Naive thymus-derived CD4-positive, alpha-beta T cell (primary cell): ENCODE results near the gene SCAPER. TPM values are rescaled to one million over a fixed set of nuclear protein-coding genes. Genes with fewer than 3 reads are reported as not detected.

ENCODE experiments used
- ATAC-seq: fragments of 150-1000 bp; cut with Tn5 transposase; 2 replicates; pipeline ENCODE4 v1.10.0; 2021; ENCODE audit warnings: mild to moderate bottlenecking, moderate library complexity
- CTCF ChIA-PET: fragments of 350-600 bp; sonication (Branson Sonifier 250); formaldehyde crosslinking; loops from one replicate; lab custom pipeline; 2021; ENCODE audit warnings: antibody characterized with exemption; lab: Charles Lee
- POLR2A ChIA-PET: fragments of 350-600 bp; sonication (Branson Sonifier 250); formaldehyde crosslinking; loops from one replicate; lab custom pipeline; 2021; ENCODE audit warnings: antibody characterized with exemption, inconsistent platforms; lab: Charles Lee
- DNase-seq, 9 donors: peaks; one replicate each; pipeline versions ENCODE4 v3.0.0 to v3.0.0-alpha.2; 2020 to 2022; ENCODE audit warnings: mixed read lengths in 1 of 9
- H3K27ac ChIP-seq: one replicate; pipeline ENCODE4 v1.7.0; 2013; ENCODE audit warnings: mild to moderate bottlenecking, low read depth, low read length, moderate library complexity
- H3K27me3 ChIP-seq, 2 donors: one replicate each; pipeline ENCODE4 v1.7.0; 2013; ENCODE audit warnings: low read length in 2 of 2, mild to moderate bottlenecking in 2 of 2, moderate library complexity in 2 of 2; ENCODE audit not compliant: control insufficient read depth in 2 of 2, insufficient read depth in 2 of 2
- H3K36me3 ChIP-seq, 3 experiments: 1 replicate in 2 of 3; 2 replicates in 1 of 3; pipeline ENCODE4 v1.7.0; 2013; ENCODE audit warnings: low read length in 3 of 3, mild to moderate bottlenecking in 3 of 3, moderate library complexity in 1 of 3; ENCODE audit not compliant: insufficient read depth in 3 of 3, control insufficient read depth in 2 of 3
- H3K4me1 ChIP-seq, 2 donors: one replicate each; pipeline ENCODE4 v1.7.0; 2013; ENCODE audit warnings: low read length in 2 of 2, mild to moderate bottlenecking in 2 of 2, moderate library complexity in 1 of 2; ENCODE audit not compliant: control insufficient read depth in 2 of 2, insufficient read depth in 2 of 2
- H3K4me3 ChIP-seq: 2 replicates; pipeline ENCODE4 v1.7.0; 2013; ENCODE audit warnings: mild to moderate bottlenecking, low read length
- H3K9me3 ChIP-seq, 3 experiments: 1 replicate in 2 of 3; 2 replicates in 1 of 3; pipeline ENCODE4 v1.7.0; 2013; ENCODE audit warnings: low read length in 3 of 3; ENCODE audit not compliant: control insufficient read depth in 2 of 3
- H3K27ac Mint-ChIP-seq, 9 donors: one replicate each; pipeline ENCODE4 v1.8.0; 2020 to 2022; ENCODE audit warnings: mixed read lengths in 9 of 9, mild to moderate bottlenecking in 8 of 9, moderate library complexity in 5 of 9, inconsistent platforms in 2 of 9
- H3K27me3 Mint-ChIP-seq, 5 donors: one replicate each; pipeline ENCODE4 v1.8.0; 2021 to 2022; ENCODE audit warnings: mixed read lengths in 5 of 5, mild to moderate bottlenecking in 1 of 5
- H3K36me3 Mint-ChIP-seq, 5 donors: one replicate each; pipeline ENCODE4 v1.8.0; 2020 to 2022; ENCODE audit warnings: mixed read lengths in 5 of 5, mild to moderate bottlenecking in 3 of 5, inconsistent platforms in 1 of 5
- H3K4me1 Mint-ChIP-seq, 7 donors: one replicate each; pipeline ENCODE4 v1.8.0; 2020 to 2022; ENCODE audit warnings: mixed read lengths in 7 of 7, mild to moderate bottlenecking in 3 of 7, inconsistent platforms in 1 of 7
- H3K4me3 Mint-ChIP-seq, 10 donors: one replicate each; pipeline ENCODE4 v1.8.0; 2020 to 2022; ENCODE audit warnings: mild to moderate bottlenecking in 10 of 10, mixed read lengths in 10 of 10, moderate library complexity in 6 of 10, inconsistent platforms in 2 of 10
- H3K9me3 Mint-ChIP-seq, 11 donors: one replicate each; pipeline ENCODE4 v1.8.0; 2020 to 2022; ENCODE audit warnings: mixed read lengths in 11 of 11, mild to moderate bottlenecking in 4 of 11, inconsistent platforms in 1 of 11, moderate library complexity in 1 of 11
- intact Hi-C, 2 donors: fragments of 100-400 bp; cut with micrococcal nuclease; formaldehyde crosslinking; loops; one replicate each; pipeline ENCODE4 v1.15.1; 2023
- polyA plus RNA-seq, 2 donors: library from polyadenylated mRNA; unstranded; fragments of 300-500 nt; fragmentation: Illumina TruSeq; gene quantifications; one replicate each; pipeline ENCODE4 v1.2.3, GENCODE V29; 2021
- total RNA-seq, 6 experiments: library from RNA in 5 of 6; stranded (reverse) in 5 of 6; gene quantifications; 1 replicate in 5 of 6; 2 replicates in 1 of 6; pipeline ENCODE4 v1.2.3 and lab custom pipeline; 2021 to 2026

SCAPER gene
- total and polyA plus RNA-seq, 7 experiments from 2014 or later = 22.6 to 56.9 (median 48.8) TPM

GRCh38 chr15:76945494-76946093 lies 40.5 kb upstream of the SCAPER start:
- peaks cover 12 to 54% (median 33%) of the 10 kb centered on the region in 5 donors for H3K36me3 Mint-ChIP-seq
- peaks cover 0 to 3% (median 0%) of the 10 kb centered on the region in 11 donors for H3K9me3 Mint-ChIP-seq
- Histone ChIP-seq H3K36me3 (peaks cover 3 to 17% (median 8%) of the 10 kb centered on the region in 3 experiments), H3K27ac (no peak overlapping the region), H3K4me1 (no peaks in the 10 kb centered on the region), H3K27me3 (no peaks in the 10 kb centered on the region), H3K9me3 (no peaks in the 10 kb centered on the region), H3K4me3 (no peak overlapping the region)
- H3K4me1 Mint-ChIP-seq = peaks cover 3 to 17% (median 10%) of the 10 kb centered on the region in 7 donors
- H3K27me3 Mint-ChIP-seq = no peaks in the 10 kb centered on the region
- intact Hi-C loops = loop anchor here in 1 of 2 donors (5.0 kb wide), 1 partner anchor 43 kb away; no protein-coding TSS in a partner anchor
- POLR2A ChIA-PET = interaction anchor here (0.6 kb wide), 1 partner anchor 18 kb away, joined by 3 read pairs; no protein-coding TSS in a partner anchor
- H3K27ac Mint-ChIP-seq = peak overlapping the region in 3 of 9 donors; percentile 5 to 51 (median 42)
- ATAC-seq (no peak), DNase-seq (no peak)
- CTCF ChIA-PET = interaction anchor here (0.7 kb wide), 1 partner anchor 1535 kb away, joined by 3 read pairs; no protein-coding TSS in a partner anchor
- no peak overlapping the region for H3K4me3 Mint-ChIP-seq

- ChIA-PET CTCF (no interaction called here), POLR2A (interaction anchor here (0.9 kb wide), 1 partner anchor 11 kb away, joined by 3 read pairs; the partner anchor contains the start of gene RCN2)
- H3K9me3 Mint-ChIP-seq = peaks cover 0 to 3% (median 0%) of the 10 kb centered on the region in 11 donors
- no peak overlapping the region for H3K4me3 ChIP-seq
- peak overlapping the region in 1 of 9 donors; percentile 15 for H3K27ac Mint-ChIP-seq
- no peak overlapping the region for H3K4me3 Mint-ChIP-seq
- H3K27me3 ChIP-seq = no peaks in the 10 kb centered on the region
- H3K36me3 ChIP-seq = peaks cover 0 to 13% (median 3%) of the 10 kb centered on the region in 3 experiments
- intact Hi-C loops = no loop called here
- no peaks in the 10 kb centered on the region for H3K27me3 Mint-ChIP-seq
- H3K27ac ChIP-seq = no peak overlapping the region
- DNase-seq = no peak
- no peaks in the 10 kb centered on the region for H3K9me3 ChIP-seq
- no peak for ATAC-seq
- no peaks in the 10 kb centered on the region for H3K4me1 ChIP-seq
- peaks cover 9 to 40% (median 26%) of the 10 kb centered on the region in 5 donors for H3K36me3 Mint-ChIP-seq
- peaks cover 3 to 16% (median 10%) of the 10 kb centered on the region in 7 donors for H3K4me1 Mint-ChIP-seq
Observed at GRCh38 chr15:76942331-76942730, 37.2 kb upstream of the SCAPER start.

- intact Hi-C loops = no loop called here
- POLR2A ChIA-PET = interaction anchor here (0.7 to 0.9 kb wide), 2 partner anchors 10 to 579 kb away, joined by 3 to 4 read pairs; partner anchors contain the start of gene RCN2
- DNase-seq (no peak), ATAC-seq (no peak)
- peaks cover 0 to 3% (median 0%) of the 10 kb centered on the region in 11 donors for H3K9me3 Mint-ChIP-seq
- H3K9me3 ChIP-seq = no peaks in the 10 kb centered on the region
- no peak overlapping the region for H3K4me3 ChIP-seq
- no peak overlapping the region for H3K27ac ChIP-seq
- H3K27me3 ChIP-seq = no peaks in the 10 kb centered on the region
- no peaks in the 10 kb centered on the region for H3K4me1 ChIP-seq
- peaks cover 0 to 12% (median 7%) of the 10 kb centered on the region in 7 donors for H3K4me1 Mint-ChIP-seq
- peaks cover 9 to 36% (median 25%) of the 10 kb centered on the region in 5 donors for H3K36me3 Mint-ChIP-seq
- CTCF ChIA-PET = interaction anchor here (0.8 to 1.2 kb wide), 2 partner anchors 284 to 556 kb away, joined by 3 to 5 read pairs; no protein-coding TSS in a partner anchor
- H3K27ac Mint-ChIP-seq = peak overlapping the region in 1 of 9 donors; percentile 15
- no peaks in the 10 kb centered on the region for H3K27me3 Mint-ChIP-seq
- peaks cover 3 to 17% (median 4%) of the 10 kb centered on the region in 3 experiments for H3K36me3 ChIP-seq
- H3K4me3 Mint-ChIP-seq = no peak overlapping the region
Observed at GRCh38 chr15:76941636-76942035, 36.5 kb upstream of the SCAPER start.

DNA sequence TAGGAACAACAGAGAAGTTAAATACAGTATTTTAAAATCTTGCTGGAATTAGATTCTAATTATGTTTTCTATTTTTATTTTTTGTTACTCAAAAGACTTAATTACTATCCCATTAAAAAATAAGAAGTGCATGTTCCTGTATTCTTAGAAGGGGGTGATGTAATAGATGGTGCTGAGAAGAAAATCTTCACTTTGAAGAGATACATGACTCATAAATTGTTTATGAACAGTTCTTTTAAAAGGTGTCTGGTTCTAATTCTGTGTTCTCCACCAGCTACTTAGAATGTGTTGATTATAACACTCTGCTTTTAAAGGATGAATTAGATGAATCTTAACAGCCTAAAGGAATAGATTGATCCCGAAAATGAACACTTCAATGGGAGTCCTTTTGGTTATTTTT lies 34.6 kb upstream of the SCAPER start:
- Histone ChIP-seq H3K36me3 (peaks cover 7 to 28% (median 8%) of the 10 kb centered on the region in 3 experiments), H3K4me3 (no peak overlapping the region), H3K9me3 (no peaks in the 10 kb centered on the region), H3K27me3 (no peaks in the 10 kb centered on the region), H3K4me1 (no peaks in the 10 kb centered on the region), H3K27ac (no peak overlapping the region)
- ATAC-seq (no peak), DNase-seq (no peak)
- no peak overlapping the region for H3K4me3 Mint-ChIP-seq
- ChIA-PET POLR2A (no interaction called here), CTCF (interaction anchor here (0.7 kb wide), 1 partner anchor 555 kb away, joined by 3 read pairs; no protein-coding TSS in a partner anchor)
- H3K36me3 Mint-ChIP-seq = peaks cover 10 to 29% (median 24%) of the 10 kb centered on the region in 5 donors
- intact Hi-C loops = loop anchor here in 1 of 2 donors (10.0 kb wide), 2 partner anchors 705 to 1035 kb away; partner anchors contain the start of gene FBXO22
- H3K27ac Mint-ChIP-seq = peak overlapping the region in 1 of 9 donors; percentile 47
- peaks cover 0 to 3% (median 0%) of the 10 kb centered on the region in 11 donors for H3K9me3 Mint-ChIP-seq
- H3K27me3 Mint-ChIP-seq = no peaks in the 10 kb centered on the region
- H3K4me1 Mint-ChIP-seq = peaks cover 7 to 21% (median 9%) of the 10 kb centered on the region in 7 donors

DNA sequence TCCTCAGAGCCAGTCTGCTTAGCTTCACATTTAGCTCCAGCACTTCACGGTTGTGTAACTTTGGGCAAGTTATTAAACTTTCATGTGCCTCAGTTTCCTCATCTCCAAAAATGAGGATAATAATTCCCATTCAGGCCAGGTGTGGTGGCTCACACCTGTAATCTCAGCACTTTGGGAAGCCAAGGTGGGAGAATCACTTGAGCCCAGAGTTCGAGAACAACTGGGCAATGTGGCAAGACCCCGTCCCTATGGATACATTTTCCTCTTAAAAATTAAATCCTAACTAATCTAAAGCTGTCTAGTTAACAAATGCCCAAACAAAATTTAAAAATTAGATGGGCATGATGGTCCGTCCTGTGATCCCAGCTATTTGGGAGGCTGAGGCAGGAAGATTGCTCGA lies 33.6 kb upstream of the SCAPER start:
- Mint-ChIP-seq H3K9me3 (no peaks in the 10 kb centered on the region), H3K27me3 (no peaks in the 10 kb centered on the region), H3K4me3 (no peak overlapping the region), H3K36me3 (peaks cover 5 to 24% (median 19%) of the 10 kb centered on the region in 5 donors), H3K27ac (peak overlapping the region in 1 of 9 donors; percentile 7), H3K4me1 (peaks cover 8 to 26% (median 8%) of the 10 kb centered on the region in 7 donors)
- DNase-seq (no peak), ATAC-seq (no peak)
- H3K4me3 ChIP-seq = no peak overlapping the region
- no peak overlapping the region for H3K27ac ChIP-seq
- H3K4me1 ChIP-seq = no peaks in the 10 kb centered on the region
- ChIA-PET POLR2A (interaction anchor here (0.6 to 1.8 kb wide), 3 partner anchors 42 to 58 kb away, joined by 3 to 5 read pairs (median 4); partner anchors contain the start of gene PSTPIP1), CTCF (interaction anchor here (0.7 kb wide), 1 partner anchor 584 kb away, joined by 3 read pairs; no protein-coding TSS in a partner anchor)
- H3K9me3 ChIP-seq = no peaks in the 10 kb centered on the region
- no peaks in the 10 kb centered on the region for H3K27me3 ChIP-seq
- intact Hi-C loops = loop anchor here in 1 of 2 donors (10.0 kb wide), 2 partner anchors 704 to 1034 kb away; partner anchors contain the start of gene FBXO22
- peaks cover 4 to 30% (median 7%) of the 10 kb centered on the region in 3 experiments for H3K36me3 ChIP-seq

GRCh38 chr15:76936671-76937070 lies 31.5 kb upstream of the SCAPER start:
- Histone ChIP-seq H3K9me3 (no peaks in the 10 kb centered on the region), H3K4me3 (no peak overlapping the region), H3K27ac (no peak overlapping the region), H3K4me1 (peaks cover 0 to 10% of the 10 kb centered on the region in 2 donors), H3K36me3 (peaks cover 4 to 30% (median 7%) of the 10 kb centered on the region in 3 experiments), H3K27me3 (no peaks in the 10 kb centered on the region)
- ATAC-seq (no peak), DNase-seq (no peak)
- no peaks in the 10 kb centered on the region for H3K9me3 Mint-ChIP-seq
- peaks cover 9 to 22% (median 13%) of the 10 kb centered on the region in 5 donors for H3K36me3 Mint-ChIP-seq
- POLR2A ChIA-PET = no interaction called here
- peaks cover 15 to 41% (median 26%) of the 10 kb centered on the region in 7 donors for H3K4me1 Mint-ChIP-seq
- intact Hi-C loops = loop anchor here in 1 of 2 donors (10.0 kb wide), 2 partner anchors 702 to 1032 kb away; partner anchors contain the start of gene FBXO22
- H3K4me3 Mint-ChIP-seq = no peak overlapping the region
- H3K27me3 Mint-ChIP-seq = no peaks in the 10 kb centered on the region
- no peak overlapping the region for H3K27ac Mint-ChIP-seq
- CTCF ChIA-PET = no interaction called here
